WTC11 (cell line): ENCODE data around the gene GPC2. TPM values are rescaled to one million over a fixed set of nuclear protein-coding genes. Genes with fewer than 3 reads are reported as not detected.

ENCODE experiments used
- ATF2 ChIP-seq: sonication (generic); formaldehyde crosslinking; IDR thresholded peaks from 2 replicates; pipeline ENCODE4 v1.8.1; 2022; ENCODE audit warnings: low read depth, missing genetic modification reagents, borderline replicate concordance
- JUN ChIP-seq: sonication (generic); formaldehyde crosslinking; IDR thresholded peaks from 2 replicates; pipeline ENCODE4 v1.8.0; 2023; ENCODE audit warnings: mild to moderate bottlenecking, missing genetic modification reagents
- KAT7 ChIP-seq: sonication (generic); formaldehyde crosslinking; IDR thresholded peaks from 2 replicates; pipeline ENCODE4 v1.8.1; 2023; ENCODE audit warnings: missing genetic modification reagents, mild to moderate bottlenecking, borderline replicate concordance
- NFE2L1 ChIP-seq: sonication (generic); formaldehyde crosslinking; IDR thresholded peaks from 2 replicates; pipeline ENCODE4 v1.8.1; 2023; ENCODE audit warnings: missing genetic modification reagents
- NFYB ChIP-seq: sonication (generic); formaldehyde crosslinking; conservative IDR thresholded peaks from 2 replicates; pipeline ENCODE4 v1.8.0; 2022; ENCODE audit warnings: low read depth, missing genetic modification reagents
- PRRX2 ChIP-seq: fragments of 250-450 bp; sonication (Bioruptor Pico); IDR thresholded peaks from 2 replicates; pipeline ENCODE4 v1.8.0; 2021; ENCODE audit warnings: mild to moderate bottlenecking
- RORB ChIP-seq: fragments of 250-450 bp; sonication (Bioruptor Pico); IDR thresholded peaks from 2 replicates; pipeline ENCODE4 v1.9.0; 2021; ENCODE audit warnings: mild to moderate bottlenecking
- SMAD3 ChIP-seq: sonication (generic); formaldehyde crosslinking; IDR thresholded peaks from 2 replicates; pipeline ENCODE4 v1.8.0; 2022; ENCODE audit warnings: missing genetic modification reagents, mild to moderate bottlenecking, borderline replicate concordance
- ZNF263 ChIP-seq: sonication (generic); formaldehyde crosslinking; IDR thresholded peaks from 2 replicates; pipeline ENCODE4 v1.8.1; 2022; ENCODE audit warnings: low read depth, mild to moderate bottlenecking, moderate library complexity, missing genetic modification reagents
- ZNF281 ChIP-seq: sonication (generic); formaldehyde crosslinking; IDR thresholded peaks from 2 replicates; pipeline ENCODE4 v1.8.0; 2023; ENCODE audit warnings: mild to moderate bottlenecking, missing genetic modification reagents
- total RNA-seq: library from RNA; stranded (reverse); gene quantifications from 3 replicates; pipeline ENCODE4 v1.2.3, GENCODE V29; 2021
- TF ChIP-seq, protein P1 (sequence below): fragments of 250-450 bp; sonication (Bioruptor Pico); IDR thresholded peaks from 2 replicates; pipeline ENCODE4 v1.8.0; 2021; ENCODE audit warnings: mild to moderate bottlenecking
- TF ChIP-seq, protein P2 (sequence below): sonication (generic); formaldehyde crosslinking; IDR thresholded peaks from 2 replicates; pipeline ENCODE4 v1.8.0; 2023; ENCODE audit warnings: missing genetic modification reagents, mild to moderate bottlenecking, borderline replicate concordance
- TF ChIP-seq, protein P3 (sequence below): sonication (generic); formaldehyde crosslinking; IDR thresholded peaks from 2 replicates; pipeline ENCODE4 v1.8.1; 2023; ENCODE audit warnings: mild to moderate bottlenecking, moderate library complexity, missing genetic modification reagents
- TF ChIP-seq, protein P4 (sequence below): sonication (generic); formaldehyde crosslinking; conservative IDR thresholded peaks from 2 replicates; pipeline ENCODE4 v1.8.1; 2023; ENCODE audit warnings: mild to moderate bottlenecking, low read depth, missing genetic modification reagents, moderate library complexity
- TF ChIP-seq, protein P5 (sequence below): sonication (generic); formaldehyde crosslinking; IDR thresholded peaks from 2 replicates; pipeline ENCODE4 v1.8.1; 2022; ENCODE audit warnings: mild to moderate bottlenecking, moderate library complexity, missing genetic modification reagents
- TF ChIP-seq, protein P6 (sequence below): fragments of 250-450 bp; sonication (Bioruptor Pico); conservative IDR thresholded peaks from 2 replicates; pipeline ENCODE4 v1.9.0; 2021; ENCODE audit warnings: mild to moderate bottlenecking

The GPC2 gene
- total RNA-seq, 1 experiment from 2014 or later = 52.1 TPM

- TF ChIP-seq, protein P1, sequence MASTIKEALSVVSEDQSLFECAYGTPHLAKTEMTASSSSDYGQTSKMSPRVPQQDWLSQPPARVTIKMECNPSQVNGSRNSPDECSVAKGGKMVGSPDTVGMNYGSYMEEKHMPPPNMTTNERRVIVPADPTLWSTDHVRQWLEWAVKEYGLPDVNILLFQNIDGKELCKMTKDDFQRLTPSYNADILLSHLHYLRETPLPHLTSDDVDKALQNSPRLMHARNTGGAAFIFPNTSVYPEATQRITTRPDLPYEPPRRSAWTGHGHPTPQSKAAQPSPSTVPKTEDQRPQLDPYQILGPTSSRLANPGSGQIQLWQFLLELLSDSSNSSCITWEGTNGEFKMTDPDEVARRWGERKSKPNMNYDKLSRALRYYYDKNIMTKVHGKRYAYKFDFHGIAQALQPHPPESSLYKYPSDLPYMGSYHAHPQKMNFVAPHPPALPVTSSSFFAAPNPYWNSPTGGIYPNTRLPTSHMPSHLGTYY (CRISPR knock-in tag) = no peak
- no peak for TF ChIP-seq RORB (CRISPR knock-in tag)
- TF ChIP-seq, protein P2, sequence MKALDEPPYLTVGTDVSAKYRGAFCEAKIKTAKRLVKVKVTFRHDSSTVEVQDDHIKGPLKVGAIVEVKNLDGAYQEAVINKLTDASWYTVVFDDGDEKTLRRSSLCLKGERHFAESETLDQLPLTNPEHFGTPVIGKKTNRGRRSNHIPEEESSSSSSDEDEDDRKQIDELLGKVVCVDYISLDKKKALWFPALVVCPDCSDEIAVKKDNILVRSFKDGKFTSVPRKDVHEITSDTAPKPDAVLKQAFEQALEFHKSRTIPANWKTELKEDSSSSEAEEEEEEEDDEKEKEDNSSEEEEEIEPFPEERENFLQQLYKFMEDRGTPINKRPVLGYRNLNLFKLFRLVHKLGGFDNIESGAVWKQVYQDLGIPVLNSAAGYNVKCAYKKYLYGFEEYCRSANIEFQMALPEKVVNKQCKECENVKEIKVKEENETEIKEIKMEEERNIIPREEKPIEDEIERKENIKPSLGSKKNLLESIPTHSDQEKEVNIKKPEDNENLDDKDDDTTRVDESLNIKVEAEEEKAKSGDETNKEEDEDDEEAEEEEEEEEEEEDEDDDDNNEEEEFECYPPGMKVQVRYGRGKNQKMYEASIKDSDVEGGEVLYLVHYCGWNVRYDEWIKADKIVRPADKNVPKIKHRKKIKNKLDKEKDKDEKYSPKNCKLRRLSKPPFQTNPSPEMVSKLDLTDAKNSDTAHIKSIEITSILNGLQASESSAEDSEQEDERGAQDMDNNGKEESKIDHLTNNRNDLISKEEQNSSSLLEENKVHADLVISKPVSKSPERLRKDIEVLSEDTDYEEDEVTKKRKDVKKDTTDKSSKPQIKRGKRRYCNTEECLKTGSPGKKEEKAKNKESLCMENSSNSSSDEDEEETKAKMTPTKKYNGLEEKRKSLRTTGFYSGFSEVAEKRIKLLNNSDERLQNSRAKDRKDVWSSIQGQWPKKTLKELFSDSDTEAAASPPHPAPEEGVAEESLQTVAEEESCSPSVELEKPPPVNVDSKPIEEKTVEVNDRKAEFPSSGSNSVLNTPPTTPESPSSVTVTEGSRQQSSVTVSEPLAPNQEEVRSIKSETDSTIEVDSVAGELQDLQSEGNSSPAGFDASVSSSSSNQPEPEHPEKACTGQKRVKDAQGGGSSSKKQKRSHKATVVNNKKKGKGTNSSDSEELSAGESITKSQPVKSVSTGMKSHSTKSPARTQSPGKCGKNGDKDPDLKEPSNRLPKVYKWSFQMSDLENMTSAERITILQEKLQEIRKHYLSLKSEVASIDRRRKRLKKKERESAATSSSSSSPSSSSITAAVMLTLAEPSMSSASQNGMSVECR (CRISPR knock-in tag) = 0 out of 2 replicates have a peak, but pooled peaks have one; percentile 40
- no peak for TF ChIP-seq ATF2 (CRISPR knock-in tag)
- TF ChIP-seq KAT7 = no peak
- no peak for TF ChIP-seq NFE2L1 (CRISPR knock-in tag)
- no peak for TF ChIP-seq PRRX2 (CRISPR knock-in tag)
- TF ChIP-seq, protein P3, sequence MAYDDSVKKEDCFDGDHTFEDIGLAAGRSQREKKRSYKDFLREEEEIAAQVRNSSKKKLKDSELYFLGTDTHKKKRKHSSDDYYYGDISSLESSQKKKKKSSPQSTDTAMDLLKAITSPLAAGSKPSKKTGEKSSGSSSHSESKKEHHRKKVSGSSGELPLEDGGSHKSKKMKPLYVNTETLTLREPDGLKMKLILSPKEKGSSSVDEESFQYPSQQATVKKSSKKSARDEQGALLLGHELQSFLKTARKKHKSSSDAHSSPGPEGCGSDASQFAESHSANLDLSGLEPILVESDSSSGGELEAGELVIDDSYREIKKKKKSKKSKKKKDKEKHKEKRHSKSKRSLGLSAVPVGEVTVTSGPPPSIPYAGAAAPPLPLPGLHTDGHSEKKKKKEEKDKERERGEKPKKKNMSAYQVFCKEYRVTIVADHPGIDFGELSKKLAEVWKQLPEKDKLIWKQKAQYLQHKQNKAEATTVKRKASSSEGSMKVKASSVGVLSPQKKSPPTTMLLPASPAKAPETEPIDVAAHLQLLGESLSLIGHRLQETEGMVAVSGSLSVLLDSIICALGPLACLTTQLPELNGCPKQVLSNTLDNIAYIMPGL = no peak
- TF ChIP-seq NFYB (CRISPR knock-in tag) = peak; percentile 91
- TF ChIP-seq ZNF263 (CRISPR knock-in tag) = no peak
- TF ChIP-seq, protein P4, sequence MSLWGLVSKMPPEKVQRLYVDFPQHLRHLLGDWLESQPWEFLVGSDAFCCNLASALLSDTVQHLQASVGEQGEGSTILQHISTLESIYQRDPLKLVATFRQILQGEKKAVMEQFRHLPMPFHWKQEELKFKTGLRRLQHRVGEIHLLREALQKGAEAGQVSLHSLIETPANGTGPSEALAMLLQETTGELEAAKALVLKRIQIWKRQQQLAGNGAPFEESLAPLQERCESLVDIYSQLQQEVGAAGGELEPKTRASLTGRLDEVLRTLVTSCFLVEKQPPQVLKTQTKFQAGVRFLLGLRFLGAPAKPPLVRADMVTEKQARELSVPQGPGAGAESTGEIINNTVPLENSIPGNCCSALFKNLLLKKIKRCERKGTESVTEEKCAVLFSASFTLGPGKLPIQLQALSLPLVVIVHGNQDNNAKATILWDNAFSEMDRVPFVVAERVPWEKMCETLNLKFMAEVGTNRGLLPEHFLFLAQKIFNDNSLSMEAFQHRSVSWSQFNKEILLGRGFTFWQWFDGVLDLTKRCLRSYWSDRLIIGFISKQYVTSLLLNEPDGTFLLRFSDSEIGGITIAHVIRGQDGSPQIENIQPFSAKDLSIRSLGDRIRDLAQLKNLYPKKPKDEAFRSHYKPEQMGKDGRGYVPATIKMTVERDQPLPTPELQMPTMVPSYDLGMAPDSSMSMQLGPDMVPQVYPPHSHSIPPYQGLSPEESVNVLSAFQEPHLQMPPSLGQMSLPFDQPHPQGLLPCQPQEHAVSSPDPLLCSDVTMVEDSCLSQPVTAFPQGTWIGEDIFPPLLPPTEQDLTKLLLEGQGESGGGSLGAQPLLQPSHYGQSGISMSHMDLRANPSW = no peak
- TF ChIP-seq SMAD3 (CRISPR knock-in tag) = peak; percentile 68; the same call in 1 of the 2 replicates
- no peak for TF ChIP-seq JUN
- TF ChIP-seq, protein P5, sequence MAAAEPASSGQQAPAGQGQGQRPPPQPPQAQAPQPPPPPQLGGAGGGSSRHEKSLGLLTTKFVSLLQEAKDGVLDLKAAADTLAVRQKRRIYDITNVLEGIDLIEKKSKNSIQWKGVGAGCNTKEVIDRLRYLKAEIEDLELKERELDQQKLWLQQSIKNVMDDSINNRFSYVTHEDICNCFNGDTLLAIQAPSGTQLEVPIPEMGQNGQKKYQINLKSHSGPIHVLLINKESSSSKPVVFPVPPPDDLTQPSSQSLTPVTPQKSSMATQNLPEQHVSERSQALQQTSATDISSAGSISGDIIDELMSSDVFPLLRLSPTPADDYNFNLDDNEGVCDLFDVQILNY (CRISPR knock-in tag) = 0 out of 2 replicates have a peak, but pooled peaks have one; percentile 64
- TF ChIP-seq ZNF281 (CRISPR knock-in tag) = 0 out of 2 replicates have a peak, but pooled peaks have one; percentile 33
- TF ChIP-seq, protein P6, sequence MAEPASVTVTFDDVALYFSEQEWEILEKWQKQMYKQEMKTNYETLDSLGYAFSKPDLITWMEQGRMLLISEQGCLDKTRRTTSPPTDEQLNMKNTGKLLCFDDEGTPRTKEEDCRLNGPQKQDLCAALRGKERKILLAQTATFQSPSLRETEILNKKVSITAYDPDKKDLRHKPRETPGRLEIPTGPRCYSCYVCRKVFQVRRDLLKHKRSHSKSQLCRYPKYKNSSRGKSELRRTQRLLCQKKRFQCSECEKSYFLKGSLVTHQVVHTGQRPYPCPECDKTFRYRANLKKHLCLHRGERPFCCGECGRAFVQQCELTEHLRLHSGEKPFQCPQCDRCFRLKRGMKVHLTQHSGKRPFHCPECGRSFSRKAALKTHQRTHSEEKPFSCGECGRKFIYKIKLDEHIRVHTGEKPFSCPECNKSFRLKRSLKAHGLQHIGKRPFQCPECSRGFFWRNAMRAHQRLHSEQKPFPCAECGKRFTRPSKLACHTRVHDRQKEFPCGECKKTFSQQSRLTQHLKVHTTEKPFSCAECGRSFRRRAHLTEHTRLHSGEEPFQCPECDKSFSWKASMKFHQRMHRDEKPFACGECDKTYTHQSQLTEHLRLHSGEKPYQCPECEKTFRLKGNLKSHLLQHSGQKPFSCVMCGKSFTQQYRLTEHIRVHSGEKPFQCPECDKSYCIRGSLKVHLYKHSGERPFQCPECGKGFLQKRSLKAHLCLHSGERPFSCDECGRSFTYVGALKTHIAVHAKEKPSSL (CRISPR knock-in tag) = no peak
Observed at GRCh38 chr7:100148559-100149328, 28.4 kb downstream of the GPC2 start, which contains the start of gene LAMTOR4 (continued).
